Measurements from ENCODE around the gene SLC6A4.
"Not testable (repeated sequence)": the region's sequence is repeated elsewhere in the genome, so short reads cannot be mapped to it uniquely, and the experiment has no call there.

SLC6A4 gene

GRCh38 chr17:30209930-30210329 is 25.6 kb downstream of the SLC6A4 start:
- Histone ChIP-seq H3K56ac (ENCODE audit: low read length) (no peak overlapping the region), H3K23ac (ENCODE audit: low read length) (no peak overlapping the region), H4K5ac (ENCODE audit: low read length) (no peak overlapping the region), H3K79me2 (ENCODE audit: control insufficient read depth, insufficient read depth, low read length) (no peaks in the 10 kb centered on the region), H3K4me1 (ENCODE audit: control insufficient read depth, low read depth, low read length) (no peaks in the 10 kb centered on the region), H3K4ac (ENCODE audit: low read depth, low read length) (no peak overlapping the region), H3K4me3 (ENCODE audit: low read length) (no peak overlapping the region), H3K79me1 (ENCODE audit: low read length) (no peaks in the 10 kb centered on the region), H4K8ac (ENCODE audit: low read depth, low read length) (no peak overlapping the region), H2BK5ac (ENCODE audit: low read length) (no peak overlapping the region), H2AK5ac (ENCODE audit: low read length) (no peak overlapping the region), H3K9ac (ENCODE audit: low read length) (no peak overlapping the region), H3K18ac (ENCODE audit: low read length) (no peak overlapping the region), H3K4me2 (ENCODE audit: low read length) (no peak overlapping the region), H3K27me3 (ENCODE audit: insufficient read depth, low read length, poor library complexity) (no peaks in the 10 kb centered on the region), H2BK120ac (ENCODE audit: low read depth, low read length) (no peak overlapping the region), H3K36me3 (ENCODE audit: control insufficient read depth, insufficient read depth, low read length) (no peaks in the 10 kb centered on the region), H3K27ac (ENCODE audit: low read depth, low read length) (no peak overlapping the region), H2BK15ac (replicated peaks; ENCODE audit: low read depth) (no peak overlapping the region)
- DNase-seq: no peak
- no CpG with 5 or more reads among the region's 7 CpGs for WGBS (ENCODE audit: extremely low coverage, insufficient coverage, low lambda C conversion rate)

DNA sequence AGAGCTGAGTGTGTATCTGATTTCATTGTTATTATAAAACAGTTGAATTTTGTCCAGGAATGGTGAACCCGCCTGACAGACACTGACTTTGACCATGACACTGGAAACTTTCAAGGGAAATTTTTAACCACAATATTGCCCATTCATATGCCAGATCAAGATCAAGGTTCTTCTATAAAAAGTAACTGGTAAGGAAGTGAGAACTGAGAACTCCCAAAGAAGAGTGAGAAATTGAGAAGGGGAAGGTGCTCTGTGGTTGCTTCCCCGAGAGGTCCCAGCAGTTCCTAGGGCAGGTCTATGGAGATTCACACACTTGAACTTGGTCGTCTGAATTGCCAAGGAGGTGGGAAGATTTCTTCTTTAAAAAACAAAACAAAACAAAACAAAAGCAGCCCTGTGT is 27.3 kb downstream of the SLC6A4 start:
- H2BK15ac ChIP-seq (replicated peaks; ENCODE audit: low read depth): no peak overlapping the region
- no peak overlapping the region for H2AK5ac ChIP-seq (ENCODE audit: low read length)
- H3K23ac ChIP-seq (ENCODE audit: low read length): no peak overlapping the region
- H3K4me2 ChIP-seq (ENCODE audit: low read length): no peak overlapping the region
- H3K79me2 ChIP-seq (ENCODE audit: control insufficient read depth, insufficient read depth, low read length): no peaks in the 10 kb centered on the region
- H2BK5ac ChIP-seq (ENCODE audit: low read length): no peak overlapping the region
- H3K27ac ChIP-seq (ENCODE audit: low read depth, low read length): no peak overlapping the region
- H3K27me3 ChIP-seq (ENCODE audit: insufficient read depth, low read length, poor library complexity): no peaks in the 10 kb centered on the region
- no peak overlapping the region for H2BK120ac ChIP-seq (ENCODE audit: low read depth, low read length)
- WGBS (ENCODE audit: extremely low coverage, insufficient coverage, low lambda C conversion rate): no CpG with 5 or more reads among the region's 3 CpGs
- no peak overlapping the region for H3K4me3 ChIP-seq (ENCODE audit: low read length)
- H4K5ac ChIP-seq (ENCODE audit: low read length): no peak overlapping the region
- no peak overlapping the region for H3K18ac ChIP-seq (ENCODE audit: low read length)
- DNase-seq: no peak
- H3K4me1 ChIP-seq (ENCODE audit: control insufficient read depth, low read depth, low read length): no peaks in the 10 kb centered on the region
- no peaks in the 10 kb centered on the region for H3K79me1 ChIP-seq (ENCODE audit: low read length)
- no peaks in the 10 kb centered on the region for H3K36me3 ChIP-seq (ENCODE audit: control insufficient read depth, insufficient read depth, low read length)
- H3K4ac ChIP-seq (ENCODE audit: low read depth, low read length): no peak overlapping the region
- no peak overlapping the region for H4K8ac ChIP-seq (ENCODE audit: low read depth, low read length)
- H3K56ac ChIP-seq (ENCODE audit: low read length): no peak overlapping the region
- H3K9ac ChIP-seq (ENCODE audit: low read length): no peak overlapping the region

GRCh38 chr17:30207655-30208054 is 27.8 kb downstream of the SLC6A4 start:
- no peak overlapping the region for H2BK15ac ChIP-seq (replicated peaks; ENCODE audit: low read depth)
- H3K9ac ChIP-seq (ENCODE audit: low read length): no peak overlapping the region
- WGBS (ENCODE audit: extremely low coverage, insufficient coverage, low lambda C conversion rate): no CpG with 5 or more reads among the region's 9 CpGs
- no peak overlapping the region for H3K27ac ChIP-seq (ENCODE audit: low read depth, low read length)
- H2BK120ac ChIP-seq (ENCODE audit: low read depth, low read length): no peak overlapping the region
- no peaks in the 10 kb centered on the region for H3K36me3 ChIP-seq (ENCODE audit: control insufficient read depth, insufficient read depth, low read length)
- H2AK5ac ChIP-seq (ENCODE audit: low read length): no peak overlapping the region
- H2BK5ac ChIP-seq (ENCODE audit: low read length): no peak overlapping the region
- no peak overlapping the region for H4K5ac ChIP-seq (ENCODE audit: low read length)
- H3K27me3 ChIP-seq (ENCODE audit: insufficient read depth, low read length, poor library complexity): no peaks in the 10 kb centered on the region
- H4K8ac ChIP-seq (ENCODE audit: low read depth, low read length): no peak overlapping the region
- no peak for DNase-seq
- H3K56ac ChIP-seq (ENCODE audit: low read length): no peak overlapping the region
- no peak overlapping the region for H3K23ac ChIP-seq (ENCODE audit: low read length)
- no peaks in the 10 kb centered on the region for H3K79me2 ChIP-seq (ENCODE audit: control insufficient read depth, insufficient read depth, low read length)
- H3K4me1 ChIP-seq (ENCODE audit: control insufficient read depth, low read depth, low read length): no peaks in the 10 kb centered on the region
- no peak overlapping the region for H3K18ac ChIP-seq (ENCODE audit: low read length)
- no peak overlapping the region for H3K4ac ChIP-seq (ENCODE audit: low read depth, low read length)
- H3K79me1 ChIP-seq (ENCODE audit: low read length): no peaks in the 10 kb centered on the region
- H3K4me3 ChIP-seq (ENCODE audit: low read length): no peak overlapping the region
- no peak overlapping the region for H3K4me2 ChIP-seq (ENCODE audit: low read length)

GRCh38 chr17:30203471-30203981 is 32.0 kb downstream of the SLC6A4 start:
- H2BK15ac ChIP-seq (replicated peaks; ENCODE audit: low read depth): no peak overlapping the region
- H4K8ac ChIP-seq (ENCODE audit: low read depth, low read length): no peak overlapping the region
- no peaks in the 10 kb centered on the region for H3K4me1 ChIP-seq (ENCODE audit: control insufficient read depth, low read depth, low read length)
- H3K18ac ChIP-seq (ENCODE audit: low read length): no peak overlapping the region
- H3K36me3 ChIP-seq (ENCODE audit: control insufficient read depth, insufficient read depth, low read length): no peaks in the 10 kb centered on the region
- no peaks in the 10 kb centered on the region for H3K79me1 ChIP-seq (ENCODE audit: low read length)
- no peak overlapping the region for H3K27ac ChIP-seq (ENCODE audit: low read depth, low read length)
- H3K4me2 ChIP-seq (ENCODE audit: low read length): no peak overlapping the region
- no peaks in the 10 kb centered on the region for H3K27me3 ChIP-seq (ENCODE audit: insufficient read depth, low read length, poor library complexity)
- no peak overlapping the region for H2AK5ac ChIP-seq (ENCODE audit: low read length)
- H2BK120ac ChIP-seq (ENCODE audit: low read depth, low read length): no peak overlapping the region
- no CpG with 5 or more reads among the region's 6 CpGs for WGBS (ENCODE audit: extremely low coverage, insufficient coverage, low lambda C conversion rate)
- DNase-seq: peak; percentile 60
- no peak overlapping the region for H3K56ac ChIP-seq (ENCODE audit: low read length)
- H2BK5ac ChIP-seq (ENCODE audit: low read length): no peak overlapping the region
- H3K79me2 ChIP-seq (ENCODE audit: control insufficient read depth, insufficient read depth, low read length): no peaks in the 10 kb centered on the region
- H4K5ac ChIP-seq (ENCODE audit: low read length): no peak overlapping the region
- no peak overlapping the region for H3K4ac ChIP-seq (ENCODE audit: low read depth, low read length)
- H3K4me3 ChIP-seq (ENCODE audit: low read length): no peak overlapping the region
- no peak overlapping the region for H3K9ac ChIP-seq (ENCODE audit: low read length)
- H3K23ac ChIP-seq (ENCODE audit: low read length): no peak overlapping the region

DNA sequence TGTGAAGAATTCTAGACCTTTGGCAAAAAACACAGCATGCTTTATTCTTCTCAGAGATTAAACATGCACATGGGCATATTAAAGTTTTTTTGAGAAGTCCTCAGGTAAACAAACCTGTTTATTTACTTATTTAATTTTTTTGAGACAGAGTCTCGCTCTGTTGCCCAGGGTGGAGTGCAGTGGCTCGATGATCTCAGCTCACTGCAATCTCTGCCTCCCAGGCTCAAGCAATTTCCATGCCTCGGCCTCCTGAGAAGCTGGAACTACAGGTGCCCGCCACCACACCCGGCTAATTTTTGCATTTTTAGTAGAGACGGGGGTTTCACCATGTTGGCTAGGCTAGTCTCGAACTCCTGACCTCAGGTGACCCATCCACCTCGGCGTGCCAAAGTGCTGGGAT is 34.8 kb downstream of the SLC6A4 start:
- not testable (repeated sequence) for H2AK5ac ChIP-seq (ENCODE audit: low read length); H3K79me2 ChIP-seq (ENCODE audit: control insufficient read depth, insufficient read depth, low read length); H4K8ac ChIP-seq (ENCODE audit: low read depth, low read length); H3K4me1 ChIP-seq (ENCODE audit: control insufficient read depth, low read depth, low read length); H3K9ac ChIP-seq (ENCODE audit: low read length); H3K23ac ChIP-seq (ENCODE audit: low read length); H3K18ac ChIP-seq (ENCODE audit: low read length); H3K4me2 ChIP-seq (ENCODE audit: low read length); H3K36me3 ChIP-seq (ENCODE audit: control insufficient read depth, insufficient read depth, low read length); H3K79me1 ChIP-seq (ENCODE audit: low read length); H2BK120ac ChIP-seq (ENCODE audit: low read depth, low read length); H2BK5ac ChIP-seq (ENCODE audit: low read length); H3K56ac ChIP-seq (ENCODE audit: low read length); H3K4ac ChIP-seq (ENCODE audit: low read depth, low read length); DNase-seq; H3K27ac ChIP-seq (ENCODE audit: low read depth, low read length); H3K27me3 ChIP-seq (ENCODE audit: insufficient read depth, low read length, poor library complexity); H2BK15ac ChIP-seq (replicated peaks; ENCODE audit: low read depth); H4K5ac ChIP-seq (ENCODE audit: low read length); H3K4me3 ChIP-seq (ENCODE audit: low read length)
- WGBS (ENCODE audit: extremely low coverage, insufficient coverage, low lambda C conversion rate): no CpG with 5 or more reads among the region's 9 CpGs

DNA sequence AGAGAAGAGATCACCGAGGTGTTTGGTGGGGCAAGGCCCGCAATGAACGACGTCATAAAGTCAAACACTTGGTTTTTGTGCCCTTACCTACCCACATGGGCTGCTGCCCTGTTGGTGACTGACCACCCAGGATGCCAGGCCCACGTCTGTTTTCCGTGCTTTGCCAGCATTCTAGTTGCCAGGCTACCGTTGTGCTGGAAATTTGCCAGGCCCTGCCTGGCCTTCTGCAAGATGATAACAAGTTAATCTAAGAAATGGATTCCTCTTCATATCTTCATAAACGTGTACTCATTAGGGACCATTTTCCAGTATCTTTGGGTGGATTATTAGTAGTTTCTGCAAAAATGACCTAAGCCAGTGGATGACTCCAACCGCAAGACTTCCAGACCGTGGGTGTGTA is 35.4 kb downstream of the SLC6A4 start:
- DNase-seq: no peak
- Histone ChIP-seq H3K79me2 (ENCODE audit: control insufficient read depth, insufficient read depth, low read length) (no peaks in the 10 kb centered on the region), H2BK5ac (ENCODE audit: low read length) (no peak overlapping the region), H3K4me1 (ENCODE audit: control insufficient read depth, low read depth, low read length) (no peaks in the 10 kb centered on the region), H2AK5ac (ENCODE audit: low read length) (no peak overlapping the region), H3K56ac (ENCODE audit: low read length) (no peak overlapping the region), H3K27me3 (ENCODE audit: insufficient read depth, low read length, poor library complexity) (no peaks in the 10 kb centered on the region), H3K36me3 (ENCODE audit: control insufficient read depth, insufficient read depth, low read length) (no peaks in the 10 kb centered on the region), H2BK120ac (ENCODE audit: low read depth, low read length) (no peak overlapping the region), H4K8ac (ENCODE audit: low read depth, low read length) (no peak overlapping the region), H3K9ac (ENCODE audit: low read length) (no peak overlapping the region), H2BK15ac (replicated peaks; ENCODE audit: low read depth) (no peak overlapping the region), H3K4me2 (ENCODE audit: low read length) (no peak overlapping the region), H3K18ac (ENCODE audit: low read length) (no peak overlapping the region), H3K79me1 (ENCODE audit: low read length) (no peaks in the 10 kb centered on the region), H3K4ac (ENCODE audit: low read depth, low read length) (no peak overlapping the region), H3K23ac (ENCODE audit: low read length) (no peak overlapping the region), H4K5ac (ENCODE audit: low read length) (no peak overlapping the region), H3K4me3 (ENCODE audit: low read length) (no peak overlapping the region), H3K27ac (ENCODE audit: low read depth, low read length) (no peak overlapping the region)
- WGBS (ENCODE audit: extremely low coverage, insufficient coverage, low lambda C conversion rate): no CpG with 5 or more reads among the region's 10 CpGs

Data from mesendoderm (in vitro differentiated cells).